GM12878 (cell line): ENCODE data around the gene MICAL3. TPM values are rescaled to one million over a fixed set of nuclear protein-coding genes. Genes with fewer than 3 reads are reported as not detected.

ENCODE experiments used
- BRCA1 ChIP-seq: IDR thresholded peaks from 2 replicates; pipeline ENCODE4 v1.6.1; 2011; ENCODE audit warnings: low read depth, low read length, improper control_type of control experiment
- CREB1 ChIP-seq: IDR thresholded peaks from 2 replicates; pipeline ENCODE4 v1.6.1; 2012; ENCODE audit warnings: low read depth, mild to moderate bottlenecking, inconsistent platforms
- HSF1 ChIP-seq: fragments of 150-350 bp; IDR thresholded peaks from 2 replicates; pipeline ENCODE4 v1.6.1; 2014; ENCODE audit warnings: mild to moderate bottlenecking, low read depth, low read length
- IRF4 ChIP-seq: IDR thresholded peaks from 2 replicates; pipeline ENCODE4 v1.6.1; 2011; ENCODE audit warnings: low read depth, low read length
- MEF2B ChIP-seq: fragments of 450-650 bp; IDR thresholded peaks from 2 replicates; pipeline ENCODE4 v1.6.1; 2018; ENCODE audit warnings: mild to moderate bottlenecking, moderate library complexity; ENCODE audit not compliant: partially characterized antibody, poor library complexity, severe bottlenecking
- NFXL1 ChIP-seq: fragments of 450-650 bp; IDR thresholded peaks from 2 replicates; pipeline ENCODE4 v1.6.1; 2017; ENCODE audit warnings: antibody characterized with exemption, mild to moderate bottlenecking, borderline replicate concordance
- NR2F1 ChIP-seq: fragments of 450-650 bp; conservative IDR thresholded peaks from 2 replicates; pipeline ENCODE4 v1.6.1; 2017; ENCODE audit warnings: mild to moderate bottlenecking
- NRF1 ChIP-seq: conservative IDR thresholded peaks from 2 replicates; pipeline ENCODE4 v1.6.1; 2011; ENCODE audit warnings: mild to moderate bottlenecking, low read depth, low read length, improper control_type of control experiment
- SPI1 ChIP-seq: IDR thresholded peaks from 2 replicates; pipeline ENCODE4 v1.6.1; 2011; ENCODE audit warnings: low read depth, mild to moderate bottlenecking, low read length, moderate library complexity, borderline replicate concordance; ENCODE audit not compliant: insufficient read depth
- SREBF1 ChIP-seq: IDR thresholded peaks from 2 replicates; pipeline ENCODE4 v1.6.1; 2012; ENCODE audit warnings: mild to moderate bottlenecking, low read length
- SUZ12 ChIP-seq: fragments of 200-600 bp; sonication (generic); IDR thresholded peaks from one replicate; pipeline ENCODE4 v1.6.1; 2018; ENCODE audit warnings: antibody characterized with exemption, mild to moderate bottlenecking; ENCODE audit not compliant: unreplicated experiment
- YBX1 ChIP-seq: fragments of 450-650 bp; IDR thresholded peaks from 2 replicates; pipeline ENCODE4 v1.6.1; 2016; ENCODE audit warnings: antibody characterized with exemption
- ZBTB4 ChIP-seq: fragments of 450-650 bp; formaldehyde crosslinking; IDR thresholded peaks from 2 replicates; pipeline ENCODE4 v1.4.0; 2022; ENCODE audit warnings: mild to moderate bottlenecking, moderate library complexity
- polyA plus RNA-seq, 11 experiments: library from polyadenylated mRNA; depleted of rRNA in 4 of 11; unstranded in 6 of 11; stranded (reverse) in 5 of 11; fragments of >200 nt; fragmentation: Nextera tagmentation in 4 of 11; fragmentation: Illumina TruSeq in 1 of 11; extraction: Ambion mirVana in 4 of 11; extraction: Trizol in 1 of 11; gene quantifications; 1 replicate in 1 of 11; 2 replicates in 10 of 11; pipeline versions ENCODE4 v1.2.1 to v1.2.3, GENCODE V29; 2011 to 2016; ENCODE audit warnings: inconsistent platforms in 2 of 11, missing spikeins in 2 of 11, low read depth in 1 of 11
- total RNA-seq, 4 experiments: library from RNA; depleted of rRNA in 3 of 4; stranded (reverse); fragments of >200 nt in 3 of 4; fragmentation: Illumina TruSeq in 1 of 4; extraction: Trizol in 1 of 4; gene quantifications; 2 replicates each; pipeline versions ENCODE4 v1.2.1 to v1.2.3, GENCODE V29; 2013 to 2021
- TF ChIP-seq, protein P1 (sequence below): fragments of 450-650 bp; formaldehyde crosslinking; IDR thresholded peaks from 2 replicates; pipeline ENCODE4 v1.5.0; 2022; ENCODE audit warnings: mild to moderate bottlenecking, missing genetic modification characterization
- TF ChIP-seq, protein P2 (sequence below): fragments of 450-650 bp; IDR thresholded peaks from 2 replicates; pipeline ENCODE4 v1.6.1; 2016; ENCODE audit warnings: mild to moderate bottlenecking, moderate library complexity, borderline replicate concordance
- TF ChIP-seq, protein P3 (sequence below): IDR thresholded peaks from 2 replicates; pipeline ENCODE4 v1.6.1; 2012; ENCODE audit warnings: low read depth, low read length, improper control_type of control experiment

Gene MICAL3
- total and polyA plus RNA-seq, 10 of the 15 experiments (the other 5 are each of a cell fraction or from before 2014, with no cell fraction given), result 2.6 to 92.2 (median 24.0) TPM

GRCh38 chr22:17767233-17768065 is 256.9 kb downstream of the MICAL3 start (continued):
- TF ChIP-seq, protein P1, sequence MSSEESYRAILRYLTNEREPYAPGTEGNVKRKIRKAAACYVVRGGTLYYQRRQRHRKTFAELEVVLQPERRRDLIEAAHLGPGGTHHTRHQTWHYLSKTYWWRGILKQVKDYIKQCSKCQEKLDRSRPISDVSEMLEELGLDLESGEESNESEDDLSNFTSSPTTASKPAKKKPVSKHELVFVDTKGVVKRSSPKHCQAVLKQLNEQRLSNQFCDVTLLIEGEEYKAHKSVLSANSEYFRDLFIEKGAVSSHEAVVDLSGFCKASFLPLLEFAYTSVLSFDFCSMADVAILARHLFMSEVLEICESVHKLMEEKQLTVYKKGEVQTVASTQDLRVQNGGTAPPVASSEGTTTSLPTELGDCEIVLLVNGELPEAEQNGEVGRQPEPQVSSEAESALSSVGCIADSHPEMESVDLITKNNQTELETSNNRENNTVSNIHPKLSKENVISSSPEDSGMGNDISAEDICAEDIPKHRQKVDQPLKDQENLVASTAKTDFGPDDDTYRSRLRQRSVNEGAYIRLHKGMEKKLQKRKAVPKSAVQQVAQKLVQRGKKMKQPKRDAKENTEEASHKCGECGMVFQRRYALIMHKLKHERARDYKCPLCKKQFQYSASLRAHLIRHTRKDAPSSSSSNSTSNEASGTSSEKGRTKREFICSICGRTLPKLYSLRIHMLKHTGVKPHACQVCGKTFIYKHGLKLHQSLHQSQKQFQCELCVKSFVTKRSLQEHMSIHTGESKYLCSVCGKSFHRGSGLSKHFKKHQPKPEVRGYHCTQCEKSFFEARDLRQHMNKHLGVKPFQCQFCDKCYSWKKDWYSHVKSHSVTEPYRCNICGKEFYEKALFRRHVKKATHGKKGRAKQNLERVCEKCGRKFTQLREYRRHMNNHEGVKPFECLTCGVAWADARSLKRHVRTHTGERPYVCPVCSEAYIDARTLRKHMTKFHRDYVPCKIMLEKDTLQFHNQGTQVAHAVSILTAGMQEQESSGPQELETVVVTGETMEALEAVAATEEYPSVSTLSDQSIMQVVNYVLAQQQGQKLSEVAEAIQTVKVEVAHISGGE, result no peak
- TF ChIP-seq YBX1, result no peak
- no peak for TF ChIP-seq ZBTB4 (CRISPR knock-in tag)
- TF ChIP-seq, protein P2, sequence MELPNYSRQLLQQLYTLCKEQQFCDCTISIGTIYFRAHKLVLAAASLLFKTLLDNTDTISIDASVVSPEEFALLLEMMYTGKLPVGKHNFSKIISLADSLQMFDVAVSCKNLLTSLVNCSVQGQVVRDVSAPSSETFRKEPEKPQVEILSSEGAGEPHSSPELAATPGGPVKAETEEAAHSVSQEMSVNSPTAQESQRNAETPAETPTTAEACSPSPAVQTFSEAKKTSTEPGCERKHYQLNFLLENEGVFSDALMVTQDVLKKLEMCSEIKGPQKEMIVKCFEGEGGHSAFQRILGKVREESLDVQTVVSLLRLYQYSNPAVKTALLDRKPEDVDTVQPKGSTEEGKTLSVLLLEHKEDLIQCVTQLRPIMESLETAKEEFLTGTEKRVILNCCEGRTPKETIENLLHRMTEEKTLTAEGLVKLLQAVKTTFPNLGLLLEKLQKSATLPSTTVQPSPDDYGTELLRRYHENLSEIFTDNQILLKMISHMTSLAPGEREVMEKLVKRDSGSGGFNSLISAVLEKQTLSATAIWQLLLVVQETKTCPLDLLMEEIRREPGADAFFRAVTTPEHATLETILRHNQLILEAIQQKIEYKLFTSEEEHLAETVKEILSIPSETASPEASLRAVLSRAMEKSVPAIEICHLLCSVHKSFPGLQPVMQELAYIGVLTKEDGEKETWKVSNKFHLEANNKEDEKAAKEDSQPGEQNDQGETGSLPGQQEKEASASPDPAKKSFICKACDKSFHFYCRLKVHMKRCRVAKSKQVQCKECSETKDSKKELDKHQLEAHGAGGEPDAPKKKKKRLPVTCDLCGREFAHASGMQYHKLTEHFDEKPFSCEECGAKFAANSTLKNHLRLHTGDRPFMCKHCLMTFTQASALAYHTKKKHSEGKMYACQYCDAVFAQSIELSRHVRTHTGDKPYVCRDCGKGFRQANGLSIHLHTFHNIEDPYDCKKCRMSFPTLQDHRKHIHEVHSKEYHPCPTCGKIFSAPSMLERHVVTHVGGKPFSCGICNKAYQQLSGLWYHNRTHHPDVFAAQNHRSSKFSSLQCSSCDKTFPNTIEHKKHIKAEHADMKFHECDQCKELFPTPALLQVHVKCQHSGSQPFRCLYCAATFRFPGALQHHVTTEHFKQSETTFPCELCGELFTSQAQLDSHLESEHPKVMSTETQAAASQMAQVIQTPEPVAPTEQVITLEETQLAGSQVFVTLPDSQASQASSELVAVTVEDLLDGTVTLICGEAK, result no peak
- TF ChIP-seq, protein P3, sequence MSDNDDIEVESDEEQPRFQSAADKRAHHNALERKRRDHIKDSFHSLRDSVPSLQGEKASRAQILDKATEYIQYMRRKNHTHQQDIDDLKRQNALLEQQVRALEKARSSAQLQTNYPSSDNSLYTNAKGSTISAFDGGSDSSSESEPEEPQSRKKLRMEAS, result no peak
- no peak for TF ChIP-seq NFXL1
- peak; percentile 78 for TF ChIP-seq NR2F1
- TF ChIP-seq SREBF1, result no peak
- peak; percentile 29 for TF ChIP-seq MEF2B
- TF ChIP-seq NRF1, result no peak
- 0 out of 2 replicates have a peak, but pooled peaks have one; percentile 38 for TF ChIP-seq CREB1
- TF ChIP-seq IRF4, result peak; percentile 95
- TF ChIP-seq HSF1, result no peak
- no peak for TF ChIP-seq SUZ12
- TF ChIP-seq BRCA1, result no peak
- TF ChIP-seq SPI1, result no peak
